K562 (cell line): ENCODE measurements around the gene NOCT. TPM values are rescaled to one million over a fixed set of nuclear protein-coding genes. Genes with fewer than 3 reads are reported as not detected.

Experiments used
- BCOR ChIP-seq: fragments of 450-650 bp; IDR thresholded peaks from 2 replicates; pipeline ENCODE4 v1.6.1; 2016
- CBX2 ChIP-seq: fragments of 200-600 bp; sonication (generic); IDR thresholded peaks from one replicate; pipeline ENCODE4 v1.6.1; 2012; ENCODE audit warnings: mild to moderate bottlenecking, low read length, inconsistent platforms; ENCODE audit not compliant: insufficient read depth, poor library complexity, severe bottlenecking
- CHAMP1 ChIP-seq: fragments of 450-650 bp; IDR thresholded peaks from 2 replicates; pipeline ENCODE4 v1.6.1; 2016; ENCODE audit warnings: mild to moderate bottlenecking
- HMG20A ChIP-seq: fragments of 450-650 bp; formaldehyde crosslinking; conservative IDR thresholded peaks from 2 replicates; pipeline ENCODE4 v1.4.0; 2020; ENCODE audit warnings: mild to moderate bottlenecking, mixed read lengths
- HNRNPK ChIP-seq: fragments of 200-400 bp; formaldehyde crosslinking; IDR thresholded peaks from one replicate; pipeline ENCODE4 v1.6.1; 2018; ENCODE audit warnings: mild to moderate bottlenecking, low read depth, low read length; ENCODE audit not compliant: poor library complexity, severe bottlenecking
- KDM2B ChIP-seq: fragments of 250-450 bp; sonication (Bioruptor Pico); IDR thresholded peaks from 2 replicates; pipeline ENCODE4 v1.8.0; 2021; ENCODE audit warnings: mild to moderate bottlenecking, moderate library complexity
- KLF6 ChIP-seq: fragments of 250-450 bp; sonication (Bioruptor Pico); IDR thresholded peaks from 2 replicates; pipeline ENCODE4 v1.4.0; 2020; ENCODE audit warnings: mild to moderate bottlenecking, moderate library complexity, borderline replicate concordance
- NUFIP1 ChIP-seq: fragments of 450-650 bp; IDR thresholded peaks from 2 replicates; pipeline ENCODE4 v1.6.1; 2018; ENCODE audit not compliant: partially characterized antibody
- RCOR1 ChIP-seq, 2 experiments: IDR thresholded peaks; 2 replicates each; pipeline ENCODE4 v1.6.1; 2012; ENCODE audit warnings: low read depth in 2 of 2, low read length in 2 of 2, borderline replicate concordance in 1 of 2, improper control_type of control experiment in 1 of 2
- RFX5 ChIP-seq: IDR thresholded peaks from 2 replicates; pipeline ENCODE4 v1.6.1; 2011; ENCODE audit warnings: low read depth, mild to moderate bottlenecking, improper control_type of control experiment, low read length
- RREB1 ChIP-seq: fragments of 250-450 bp; sonication (Bioruptor Pico); IDR thresholded peaks from 2 replicates; pipeline ENCODE4 v1.4.0; 2020
- SMARCC2 ChIP-seq: fragments of 450-650 bp; IDR thresholded peaks from 2 replicates; pipeline ENCODE4 v1.6.1; 2017; ENCODE audit warnings: antibody characterized with exemption, moderate library complexity, mild to moderate bottlenecking, low read depth
- STAT6 ChIP-seq: sonication (generic); formaldehyde crosslinking; IDR thresholded peaks from 2 replicates; pipeline ENCODE4 v1.8.1; 2023; ENCODE audit warnings: mild to moderate bottlenecking, missing genetic modification reagents
- polyA plus RNA-seq, 8 experiments: library from polyadenylated mRNA; depleted of rRNA in 4 of 8; stranded (reverse) in 5 of 8; unstranded in 3 of 8; fragments of >200 nt; fragmentation: Nextera tagmentation in 2 of 8; fragmentation: Illumina TruSeq in 1 of 8; extraction: Ambion mirVana in 2 of 8; extraction: Trizol in 1 of 8; gene quantifications; 2 replicates each; pipeline versions ENCODE4 v1.2.1 to v1.2.3, GENCODE V29; 2011 to 2014; ENCODE audit warnings: inconsistent platforms in 1 of 8, missing spikeins in 1 of 8
- total RNA-seq, 7 experiments: library from RNA; depleted of rRNA in 6 of 7; stranded (reverse); fragments of >200 nt in 6 of 7; fragmentation: Illumina TruSeq in 2 of 7; extraction: Trizol in 2 of 7; gene quantifications; 2 replicates each; pipeline versions ENCODE4 v1.2.1 to v1.2.3, GENCODE V29; 2011 to 2021; ENCODE audit warnings: low replicate concordance in 1 of 7
- TF ChIP-seq, protein P1 (sequence below): sonication (generic); formaldehyde crosslinking; IDR thresholded peaks from 2 replicates; pipeline ENCODE4 v1.8.0; 2023; ENCODE audit warnings: mild to moderate bottlenecking, missing genetic modification reagents

Gene NOCT
- total and polyA plus RNA-seq, 9 of the 15 experiments (the other 6 are each of a cell fraction or from before 2014, with no cell fraction given) = 1.3 to 20.2 (median 11.1) TPM

DNA sequence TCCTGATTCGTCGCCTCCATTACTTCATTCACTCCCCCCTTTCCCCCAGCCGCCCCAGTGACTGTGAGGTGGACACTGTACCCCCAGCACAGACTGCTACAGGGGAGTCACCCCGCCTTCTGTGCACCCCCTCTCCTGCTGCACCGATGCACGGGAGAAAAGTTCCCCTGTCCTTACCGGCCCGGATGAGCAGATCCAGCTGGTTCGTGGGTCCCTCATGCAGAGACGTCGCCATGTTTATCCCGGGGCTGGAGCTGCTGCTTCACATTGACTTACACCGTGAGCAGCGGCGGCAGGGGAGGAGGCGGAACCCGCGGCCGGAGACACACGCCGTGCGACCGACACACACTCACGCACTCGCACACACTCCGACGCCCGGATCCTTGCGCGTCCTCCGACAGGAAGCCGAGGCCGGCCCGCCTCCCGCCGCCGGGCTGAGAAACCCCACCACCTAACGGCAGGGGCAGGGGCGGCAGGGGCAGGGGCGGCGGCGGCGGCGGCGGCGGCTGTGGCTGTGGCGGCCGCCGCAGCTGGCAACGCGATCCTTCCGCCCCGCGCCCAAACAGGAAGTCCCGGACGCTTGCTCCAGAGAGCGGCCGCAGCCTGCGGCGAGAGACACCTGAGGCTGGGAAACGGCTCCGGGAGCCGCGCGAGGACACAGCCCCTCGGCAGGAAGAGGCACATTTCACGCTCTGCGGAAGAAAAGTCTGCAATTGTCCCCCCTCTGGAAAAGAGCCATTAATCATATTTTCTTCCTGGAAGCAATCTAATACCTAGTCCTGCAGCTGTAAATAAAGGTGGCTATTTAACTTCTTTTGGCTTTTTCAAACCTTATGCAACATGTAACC, 68.6 kb downstream of the NOCT start (continued):
- TF ChIP-seq STAT6 = no peak
- no peak for TF ChIP-seq CBX2
- no peak for TF ChIP-seq NUFIP1
- TF ChIP-seq RCOR1 (IDR thresholded peaks at IDR 0.05; ENCODE audit: borderline replicate concordance in 1 of 2, low read depth in 2 of 2, low read length in 2 of 2) = no peak
- no peak for TF ChIP-seq RREB1 (CRISPR knock-in tag)
- TF ChIP-seq SMARCC2 = no peak
- TF ChIP-seq KDM2B (CRISPR knock-in tag) = 0 out of 2 replicates have a peak, but pooled peaks have one; percentile 11
- TF ChIP-seq CHAMP1 = no peak
- TF ChIP-seq RFX5 = no peak
- TF ChIP-seq HMG20A (CRISPR knock-in tag) = no peak
- no peak for TF ChIP-seq HNRNPK
- no peak for TF ChIP-seq KLF6
- peak; percentile 44; the same call in 1 of the 2 replicates for TF ChIP-seq BCOR
- TF ChIP-seq, protein P1, sequence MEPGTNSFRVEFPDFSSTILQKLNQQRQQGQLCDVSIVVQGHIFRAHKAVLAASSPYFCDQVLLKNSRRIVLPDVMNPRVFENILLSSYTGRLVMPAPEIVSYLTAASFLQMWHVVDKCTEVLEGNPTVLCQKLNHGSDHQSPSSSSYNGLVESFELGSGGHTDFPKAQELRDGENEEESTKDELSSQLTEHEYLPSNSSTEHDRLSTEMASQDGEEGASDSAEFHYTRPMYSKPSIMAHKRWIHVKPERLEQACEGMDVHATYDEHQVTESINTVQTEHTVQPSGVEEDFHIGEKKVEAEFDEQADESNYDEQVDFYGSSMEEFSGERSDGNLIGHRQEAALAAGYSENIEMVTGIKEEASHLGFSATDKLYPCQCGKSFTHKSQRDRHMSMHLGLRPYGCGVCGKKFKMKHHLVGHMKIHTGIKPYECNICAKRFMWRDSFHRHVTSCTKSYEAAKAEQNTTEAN (CRISPR knock-in tag) = peak; percentile 91
